Smooth muscle cell (in vitro differentiated cells): Measurements from ENCODE around the gene PPIL6. TPM values are rescaled to one million over a fixed set of nuclear protein-coding genes. Genes with fewer than 3 reads are reported as not detected.

Experiments used
- DNase-seq: peaks from one replicate; lab custom pipeline; 2025; ENCODE audit not compliant: unreplicated experiment; lab: John Stamatoyannopoulos, UW
- H2AFZ ChIP-seq: fragments of 200-600 bp; sonication (generic); 2 replicates; pipeline ENCODE4 v1.6.0; 2016; ENCODE audit warnings: antibody characterized with exemption, low read depth, mild to moderate bottlenecking
- H3F3A ChIP-seq: fragments of 200-600 bp; sonication (generic); 2 replicates; pipeline ENCODE4 v1.6.0; 2017; ENCODE audit warnings: antibody characterized with exemption, low read depth
- H3K27ac ChIP-seq: fragments of 200-600 bp; sonication (generic); 2 replicates; pipeline ENCODE4 v1.5.1; 2016; ENCODE audit warnings: low read depth, mild to moderate bottlenecking
- H3K27me3 ChIP-seq: fragments of 200-600 bp; sonication (generic); 2 replicates; pipeline ENCODE4 v1.6.1; 2016; ENCODE audit warnings: low read depth, mild to moderate bottlenecking
- H3K36me3 ChIP-seq: fragments of 200-600 bp; sonication (generic); 2 replicates; pipeline ENCODE4 v1.5.1; 2016; ENCODE audit warnings: low read depth
- H3K4me1 ChIP-seq: fragments of 200-600 bp; sonication (generic); 2 replicates; pipeline ENCODE4 v1.5.1; 2016; ENCODE audit warnings: low read depth
- H3K4me2 ChIP-seq: fragments of 200-600 bp; sonication (generic); 2 replicates; pipeline ENCODE4 v1.6.0; 2016; ENCODE audit warnings: mild to moderate bottlenecking
- H3K4me3 ChIP-seq: fragments of 200-600 bp; sonication (generic); 2 replicates; pipeline ENCODE4 v1.5.1; 2016; ENCODE audit warnings: mild to moderate bottlenecking
- H3K79me2 ChIP-seq: fragments of 200-600 bp; sonication (generic); 2 replicates; pipeline ENCODE4 v1.6.0; 2016; ENCODE audit warnings: low read depth, mild to moderate bottlenecking
- H3K9ac ChIP-seq: fragments of 200-600 bp; sonication (generic); 2 replicates; pipeline ENCODE4 v1.6.0; 2016; ENCODE audit warnings: low read depth
- H3K9me3 ChIP-seq: fragments of 200-600 bp; sonication (generic); replicated peaks from 2 replicates; pipeline ENCODE4 v1.5.1; 2016; ENCODE audit warnings: low read depth
- H4K20me1 ChIP-seq: fragments of 200-600 bp; sonication (generic); 2 replicates; pipeline ENCODE4 v1.6.0; 2016; ENCODE audit warnings: low read depth
- CTCF ChIP-seq: fragments of 200-600 bp; sonication (generic); IDR thresholded peaks from 2 replicates; pipeline ENCODE4 v1.5.1; 2017; ENCODE audit warnings: borderline replicate concordance, mild to moderate bottlenecking, antibody characterized with exemption; ENCODE audit not compliant: insufficient read depth, poor library complexity, severe bottlenecking
- WGBS: methylation state at CpG from one replicate; pipeline ENCODE4 v1.1.7; 2016; ENCODE audit warnings: low lambda C conversion rate; 5-methylcytosine and 5-hydroxymethylcytosine counted together
- polyA plus RNA-seq: library from polyadenylated mRNA; unstranded; fragments of >200 nt; fragmentation: Nextera tagmentation; extraction: Ambion mirVana; gene quantifications from 2 replicates; pipeline ENCODE4 v1.2.1, GENCODE V29; 2016
- total RNA-seq: library from RNA; depleted of rRNA; stranded (reverse); fragments of >200 nt; gene quantifications from 2 replicates; pipeline ENCODE4 v1.2.3, GENCODE V29; 2014

The PPIL6 gene
- total and polyA plus RNA-seq, 2 experiments from 2014 or later, result 1.3 to 1.7 TPM

- Histone ChIP-seq H3F3A (peaks cover 5% of the 10 kb centered on the region), H3K9me3 (no peaks in the 10 kb centered on the region), H3K27me3 (no peaks in the 10 kb centered on the region), H4K20me1 (no peaks in the 10 kb centered on the region), H3K4me1 (peaks cover 9% of the 10 kb centered on the region), H3K4me2 (peak overlapping the region; percentile 86), H3K9ac (no peak overlapping the region), H3K79me2 (no peaks in the 10 kb centered on the region), H2AFZ (peak overlapping the region; percentile 90), H3K36me3 (no peaks in the 10 kb centered on the region), H3K27ac (no peak overlapping the region), H3K4me3 (peak overlapping the region; percentile 75)
- WGBS, result 9% methylated on average over 35 of the region's 48 CpGs
- no peak for DNase-seq
- TF ChIP-seq CTCF, result no peak
These were observed 14.3 kb upstream of the PPIL6 start for GRCh38 chr6:109454496-109455436.

- Histone ChIP-seq H3F3A (peaks cover 5% of the 10 kb centered on the region), H3K9me3 (no peaks in the 10 kb centered on the region), H3K9ac (no peak overlapping the region), H3K4me1 (peaks cover 7% of the 10 kb centered on the region), H4K20me1 (no peaks in the 10 kb centered on the region), H3K27ac (no peak overlapping the region), H2AFZ (no peak overlapping the region), H3K4me2 (peak overlapping the region; percentile 86), H3K79me2 (no peaks in the 10 kb centered on the region), H3K4me3 (peak overlapping the region; percentile 75), H3K27me3 (no peaks in the 10 kb centered on the region), H3K36me3 (no peaks in the 10 kb centered on the region)
- no peak for TF ChIP-seq CTCF
- WGBS, result 96% methylated on average over 27 of the region's 27 CpGs
- no peak for DNase-seq
These were observed 13.4 kb upstream of the PPIL6 start for GRCh38 chr6:109453594-109454495.

- Histone ChIP-seq H3K27ac (no peak overlapping the region), H3K27me3 (no peaks in the 10 kb centered on the region), H4K20me1 (no peaks in the 10 kb centered on the region), H3K9me3 (no peaks in the 10 kb centered on the region), H3K36me3 (no peaks in the 10 kb centered on the region), H3K4me3 (no peak overlapping the region), H3K4me1 (peaks cover 7% of the 10 kb centered on the region), H3K79me2 (no peaks in the 10 kb centered on the region), H3F3A (no peaks in the 10 kb centered on the region), H3K9ac (no peak overlapping the region), H2AFZ (no peak overlapping the region), H3K4me2 (no peak overlapping the region)
- WGBS, result 92% methylated on average over 2 of the region's 2 CpGs
- DNase-seq, result no peak
- no peak for TF ChIP-seq CTCF
These were observed 12.7 kb upstream of the PPIL6 start for GRCh38 chr6:109453156-109453555.
